CD4-positive, alpha-beta T cell treated with Interleukin-21 for 1 hour (primary cell): ENCODE data around the gene CDNF.

ENCODE experiments used
- DNase-seq: peaks from one replicate; pipeline ENCODE4 v3.0.0-alpha.2; 2020

CDNF gene

DNA sequence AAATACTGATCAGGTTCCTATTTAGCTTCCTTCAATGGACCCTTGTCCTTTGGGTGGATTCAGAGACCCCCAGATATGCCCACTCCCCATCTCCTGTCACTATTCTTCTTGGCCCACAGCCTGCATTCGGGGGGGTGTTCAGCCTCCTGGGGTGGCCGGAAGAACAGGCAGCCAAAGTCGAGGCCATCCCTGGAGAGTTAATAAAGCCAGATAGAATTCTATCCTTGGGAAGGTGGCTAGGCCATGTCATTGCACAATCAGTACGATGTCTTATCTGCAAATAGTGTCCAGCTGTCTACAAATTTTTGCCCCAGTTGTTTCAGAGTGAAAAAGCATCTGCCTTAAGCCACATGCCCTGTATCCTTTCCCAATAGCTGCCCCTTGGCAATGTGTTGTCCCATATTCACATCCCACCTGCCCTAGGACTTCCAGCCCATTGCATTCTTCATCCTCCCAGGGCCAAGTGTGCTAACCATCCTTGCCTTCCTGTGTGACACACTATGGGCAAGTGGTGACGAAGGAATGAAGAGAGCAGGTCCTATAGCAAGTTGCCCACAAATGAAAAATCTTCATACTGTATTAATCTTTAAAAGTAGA is 53.3 kb downstream of the CDNF start:
- DNase-seq, result no peak

GRCh38 chr10:14782691-14783363 is 55.0 kb downstream of the CDNF start:
- no peak for DNase-seq

GRCh38 chr10:14781763-14782162 is 56.1 kb downstream of the CDNF start:
- no peak for DNase-seq

DNA sequence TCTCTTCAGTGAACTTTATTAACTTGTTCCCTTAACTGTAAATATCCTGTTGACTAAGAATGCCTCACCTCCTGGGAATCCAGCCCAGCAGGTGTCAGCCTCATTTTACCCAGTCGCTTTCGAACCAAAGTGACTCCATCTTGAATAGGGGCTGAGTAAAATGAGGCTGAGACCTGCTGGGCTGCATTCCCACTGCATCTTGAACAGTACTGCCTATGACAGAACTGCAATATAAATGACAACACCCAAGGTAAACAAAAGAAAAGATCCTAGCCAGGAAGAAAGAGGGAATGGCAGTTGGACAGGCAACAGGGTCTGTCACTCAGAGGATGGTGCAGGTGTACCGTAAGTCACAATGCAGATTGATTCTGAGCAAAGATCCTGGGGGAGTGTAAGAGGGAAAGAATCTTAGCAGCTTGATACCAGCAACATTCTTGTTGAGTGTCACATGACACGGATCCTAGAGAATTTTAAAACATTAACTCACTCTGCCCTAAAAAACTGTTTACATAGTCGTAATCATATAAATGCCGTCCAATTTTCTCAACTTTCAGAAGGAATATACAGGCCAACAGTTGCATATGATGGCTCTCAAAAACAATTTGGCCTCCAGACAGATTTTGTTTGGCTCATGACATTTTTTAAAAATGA is 58.7 kb downstream of the CDNF start:
- no peak for DNase-seq

GRCh38 chr10:14776546-14776945 is 61.3 kb downstream of the CDNF start:
- no peak for DNase-seq

GRCh38 chr10:14775656-14776055 is 62.2 kb downstream of the CDNF start:
- DNase-seq, result no peak

GRCh38 chr10:14774797-14775196 is 63.0 kb downstream of the CDNF start, which contains the start of gene FAM107B:
Gene FAM107B, minus strand, starts transcription at chr10:14774897. Its CDS starts 234 bp downstream, at chr10:14774663.
- no peak for DNase-seq

DNA sequence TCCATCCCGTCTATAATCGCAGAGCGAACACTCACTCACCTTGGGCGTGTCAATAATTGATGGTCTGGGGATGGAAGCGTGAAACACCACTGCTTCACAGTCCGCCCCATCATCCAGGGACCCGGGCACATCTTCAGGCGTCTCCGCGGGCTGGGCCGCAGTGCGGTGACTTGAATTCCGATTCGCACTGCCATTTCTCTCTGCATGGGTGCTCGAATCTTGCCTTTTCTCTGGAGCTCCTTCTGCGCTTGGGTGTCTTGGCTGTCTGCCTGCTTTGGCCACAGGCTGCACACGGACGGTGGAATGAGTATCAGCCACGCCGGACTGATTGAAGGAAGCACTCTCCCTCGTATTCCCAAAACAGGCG is 63.6 kb downstream of the CDNF start:
- DNase-seq, result no peak

DNA sequence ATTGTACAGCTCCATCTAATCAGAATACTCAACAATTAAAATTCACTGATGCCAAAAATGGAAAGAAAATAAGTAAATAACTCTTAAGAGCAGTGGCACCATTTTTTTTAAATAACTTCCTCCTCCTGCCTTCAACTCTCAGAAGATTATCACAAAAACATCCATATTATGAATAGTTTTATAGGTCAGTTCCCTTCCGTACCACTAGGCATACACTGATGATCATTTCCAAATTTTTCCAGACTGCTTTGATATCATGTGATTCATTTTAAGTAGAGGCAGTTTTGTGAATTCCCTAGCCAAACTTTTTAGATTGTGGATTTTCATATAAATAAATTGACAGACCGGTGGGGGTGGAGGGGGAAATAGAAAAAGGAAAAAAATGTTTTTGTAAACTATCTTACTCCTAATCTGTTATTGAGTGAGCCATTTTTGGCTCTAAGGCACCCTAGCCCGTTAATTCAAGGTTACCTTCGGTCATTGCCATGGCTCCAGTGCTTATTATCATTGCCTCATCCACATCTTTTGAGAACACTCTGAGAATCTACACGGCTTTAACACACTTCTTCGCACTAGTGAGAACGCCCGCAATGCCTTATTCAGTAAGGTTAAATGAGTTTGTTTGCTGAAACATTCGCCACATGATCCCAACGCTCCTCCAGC is 64.2 kb downstream of the CDNF start:
- no peak for DNase-seq

- DNase-seq, result no peak
Measured at GRCh38 chr10:14772399-14772798, 65.4 kb downstream of the CDNF start.

DNA sequence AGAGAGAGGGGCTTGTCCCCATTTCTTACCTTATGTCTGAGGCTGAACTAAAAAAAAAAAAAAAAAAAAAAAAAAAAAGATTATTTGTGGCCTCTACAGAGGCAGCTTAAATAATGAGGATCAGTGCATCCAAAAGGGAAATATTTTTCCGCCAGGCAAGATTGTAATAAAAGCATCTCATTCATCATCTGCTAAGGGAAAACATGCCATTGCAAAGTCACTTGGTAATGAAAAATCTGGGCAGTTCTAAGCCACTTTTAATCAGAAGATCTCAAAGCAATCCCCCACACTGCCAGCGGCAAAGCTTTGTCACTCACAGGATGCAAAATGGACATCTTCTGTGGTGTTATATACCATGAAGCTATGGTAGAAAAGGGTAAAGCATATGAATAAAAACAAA is 66.9 kb downstream of the CDNF start:
- DNase-seq, result no peak
